ENCODE results near the gene ACTA1.

DNA sequence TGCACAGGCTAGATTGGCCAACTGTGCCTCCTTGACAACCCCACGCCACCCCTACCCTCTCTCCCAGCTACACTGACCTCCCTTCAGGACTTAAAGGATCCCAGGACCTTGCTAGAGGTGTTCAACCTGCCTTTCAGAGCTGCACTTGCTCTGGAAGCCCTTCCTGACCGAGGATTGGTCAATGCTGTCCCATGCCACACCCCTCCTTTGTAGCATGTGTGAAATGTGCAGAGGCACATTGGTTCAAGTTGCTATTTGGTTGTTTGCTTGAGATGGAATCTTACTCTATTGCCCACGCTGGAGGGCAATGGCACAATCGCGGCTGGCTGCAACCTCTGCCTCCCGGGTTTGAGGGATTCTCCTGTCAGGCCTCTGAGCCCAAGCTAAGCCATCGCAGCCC, 21.8 kb downstream of the ACTA1 start:
- no peak for TF ChIP-seq POLR2A (IDR thresholded peaks at IDR 0.05; ENCODE audit: low read length)
- no peak for TF ChIP-seq GATA1 (IDR thresholded peaks at IDR 0.05; ENCODE audit: low read depth, low read length)

Measured in erythroblast (primary cell).